IMR-90 (cell line): ENCODE data around the gene SENP6. TPM values are rescaled to one million over a fixed set of nuclear protein-coding genes. Genes with fewer than 3 reads are reported as not detected.

Experiments
- ATAC-seq: fragments of 200-7000 bp; cut with Tn5 transposase; 2 replicates; pipeline ENCODE4 v1.9.1; 2020; ENCODE audit warnings: low read depth, mild to moderate bottlenecking, moderate library complexity
- BruUV-seq: library from RNA; stranded (reverse); fragments of 400-500 nt; replicated peaks from 2 replicates; lab custom pipeline; 2021; lab: Mats Ljungman, UMichigan
- CTCF ChIA-PET: fragments of 300-600 bp; formaldehyde crosslinking; extraction: SDS; loops from one replicate; lab custom pipeline; 2021; ENCODE audit warnings: antibody characterized with exemption; lab: Yijun Ruan, JAX
- POLR2A ChIA-PET: fragments of 300-600 bp; sonication (Branson Sonifier 250); formaldehyde crosslinking; loops from one replicate; lab custom pipeline; 2022; ENCODE audit warnings: antibody characterized with exemption; ENCODE audit not compliant: unreplicated experiment; lab: Charles Lee
- DNase-seq: peaks from one replicate; pipeline ENCODE4 v3.0.0; 2013
- H2AFZ ChIP-seq: replicated peaks from 2 replicates; pipeline ENCODE3; 2013; ENCODE audit warnings: low read length, mild to moderate bottlenecking; ENCODE audit not compliant: poor library complexity
- H2AK5ac ChIP-seq: 2 replicates; pipeline ENCODE4 v1.6.1; 2013; ENCODE audit warnings: low read depth, low read length, inconsistent platforms
- H2AK9ac ChIP-seq: replicated peaks from 2 replicates; pipeline ENCODE3; 2013; ENCODE audit warnings: mild to moderate bottlenecking, low read depth, low read length, moderate library complexity; ENCODE audit not compliant: poor library complexity
- H2BK120ac ChIP-seq: 2 replicates; pipeline ENCODE4 v1.6.1; 2013; ENCODE audit warnings: low read depth, low read length, inconsistent platforms
- H2BK15ac ChIP-seq: 3 replicates; pipeline ENCODE4 v1.6.1; 2013; ENCODE audit warnings: low read depth, low read length, inconsistent platforms
- H2BK20ac ChIP-seq: 2 replicates; pipeline ENCODE4 v1.6.1; 2013; ENCODE audit warnings: low read depth, mild to moderate bottlenecking, inconsistent platforms, low read length, moderate library complexity
- H2BK5ac ChIP-seq: 2 replicates; pipeline ENCODE4 v1.6.1; 2013; ENCODE audit warnings: mild to moderate bottlenecking, low read depth, low read length, inconsistent platforms; ENCODE audit not compliant: poor library complexity, severe bottlenecking
- H3K14ac ChIP-seq: replicated peaks from 2 replicates; pipeline ENCODE4 v1.6.1; 2013; ENCODE audit warnings: low read depth, low read length, inconsistent platforms
- H3K18ac ChIP-seq: 2 replicates; pipeline ENCODE4 v1.6.1; 2013; ENCODE audit warnings: low read depth, low read length, control low read depth
- H3K23ac ChIP-seq: 2 replicates; pipeline ENCODE4 v1.6.1; 2013; ENCODE audit warnings: low read depth, low read length, inconsistent platforms
- H3K27ac ChIP-seq: 2 replicates; pipeline ENCODE4 v1.5.1; 2013; ENCODE audit warnings: mild to moderate bottlenecking, control low read depth, low read length; ENCODE audit not compliant: insufficient read depth
- H3K27me3 ChIP-seq: 2 replicates; pipeline ENCODE4 v1.6.1; 2013; ENCODE audit warnings: low read length; ENCODE audit not compliant: control insufficient read depth, insufficient read depth
- H3K36me3 ChIP-seq: 2 replicates; pipeline ENCODE4 v1.6.1; 2013; ENCODE audit warnings: low read length, mixed read lengths; ENCODE audit not compliant: control insufficient read depth, insufficient read depth
- H3K4ac ChIP-seq: 2 replicates; pipeline ENCODE4 v1.6.1; 2013; ENCODE audit warnings: low read depth, low read length, inconsistent platforms
- H3K4me1 ChIP-seq: 2 replicates; pipeline ENCODE4 v1.6.1; 2013; ENCODE audit warnings: low read length, mixed read lengths; ENCODE audit not compliant: control insufficient read depth, insufficient read depth
- H3K4me2 ChIP-seq: 2 replicates; pipeline ENCODE4 v1.6.1; 2013; ENCODE audit warnings: low read depth, mild to moderate bottlenecking, control low read depth, low read length, moderate library complexity
- H3K4me3 ChIP-seq: 2 replicates; pipeline ENCODE4 v1.5.1; 2013; ENCODE audit warnings: low read depth, mild to moderate bottlenecking, control low read depth, low read length, moderate library complexity; ENCODE audit not compliant: insufficient read depth
- H3K56ac ChIP-seq: 2 replicates; pipeline ENCODE4 v1.6.1; 2013; ENCODE audit warnings: low read length, inconsistent platforms; ENCODE audit not compliant: insufficient read depth; ENCODE audit errors: extremely low read depth
- H3K79me1 ChIP-seq, 2 experiments: 2 replicates each; pipeline ENCODE4 v1.6.1; 2013; ENCODE audit warnings: low read length in 2 of 2, inconsistent platforms in 1 of 2, low read depth in 1 of 2
- H3K9ac ChIP-seq: 2 replicates; pipeline ENCODE4 v1.6.1; 2013; ENCODE audit warnings: low read depth, low read length, control low read depth
- H3K9me1 ChIP-seq: 2 replicates; pipeline ENCODE4 v1.6.1; 2013; ENCODE audit warnings: low read length, inconsistent platforms; ENCODE audit not compliant: insufficient read depth
- H3K9me3 ChIP-seq: 2 replicates; pipeline ENCODE4 v1.6.1; 2013; ENCODE audit warnings: low read length; ENCODE audit not compliant: control insufficient read depth, insufficient read depth
- H4K20me1 ChIP-seq: 2 replicates; pipeline ENCODE4 v1.6.1; 2013; ENCODE audit warnings: low read length, inconsistent platforms; ENCODE audit not compliant: insufficient read depth
- H4K5ac ChIP-seq: 2 replicates; pipeline ENCODE4 v1.6.1; 2013; ENCODE audit warnings: mild to moderate bottlenecking, low read depth, low read length, control low read depth
- H4K8ac ChIP-seq, 2 experiments: 2 replicates each; pipeline ENCODE4 v1.6.1; 2013; ENCODE audit warnings: low read depth in 2 of 2, low read length in 2 of 2, control low read depth in 1 of 2, inconsistent platforms in 1 of 2
- H4K91ac ChIP-seq: 2 replicates; pipeline ENCODE4 v1.6.1; 2013; ENCODE audit warnings: low read depth, low read length, inconsistent platforms; ENCODE audit not compliant: insufficient read depth
- BHLHE40 ChIP-seq: fragments of 150-350 bp; IDR thresholded peaks from 2 replicates; pipeline ENCODE4 v1.6.1; 2016; ENCODE audit warnings: mild to moderate bottlenecking, low read depth, low read length
- CEBPB ChIP-seq: IDR thresholded peaks from 2 replicates; pipeline ENCODE4 v1.6.1; 2012; ENCODE audit warnings: low read depth, low read length, improper control_type of control experiment
- CHD1 ChIP-seq: IDR thresholded peaks from 2 replicates; pipeline ENCODE4 v1.6.1; 2012; ENCODE audit warnings: low read depth, low read length, improper control_type of control experiment
- FOS ChIP-seq: fragments of 150-350 bp; IDR thresholded peaks from 2 replicates; pipeline ENCODE4 v1.6.1; 2016; ENCODE audit warnings: low read depth, low read length
- MAFK ChIP-seq: IDR thresholded peaks from 2 replicates; pipeline ENCODE4 v1.6.1; 2012; ENCODE audit warnings: low read depth, low read length, improper control_type of control experiment
- MAZ ChIP-seq: IDR thresholded peaks from 2 replicates; pipeline ENCODE4 v1.6.1; 2012; ENCODE audit warnings: low read depth, mild to moderate bottlenecking, low read length, improper control_type of control experiment, moderate library complexity, borderline replicate concordance
- MXI1 ChIP-seq: IDR thresholded peaks from 2 replicates; pipeline ENCODE4 v1.6.1; 2012; ENCODE audit warnings: low read depth, mild to moderate bottlenecking, low read length, moderate library complexity, borderline replicate concordance
- NFE2L2 ChIP-seq: fragments of 150-350 bp; IDR thresholded peaks from 2 replicates; pipeline ENCODE4 v1.6.1; 2016; ENCODE audit warnings: low read depth, mild to moderate bottlenecking, low read length
- POLR2A ChIP-seq: IDR thresholded peaks from 2 replicates; pipeline ENCODE4 v1.6.1; 2012; ENCODE audit warnings: mild to moderate bottlenecking, low read depth, low read length
- RAD21 ChIP-seq: IDR thresholded peaks from 2 replicates; pipeline ENCODE4 v1.6.1; 2012; ENCODE audit warnings: low read length, improper control_type of control experiment
- RCOR1 ChIP-seq: IDR thresholded peaks from 2 replicates; pipeline ENCODE4 v1.6.1; 2012; ENCODE audit warnings: mild to moderate bottlenecking, low read length, improper control_type of control experiment; ENCODE audit not compliant: insufficient replicate concordance
- RFX5 ChIP-seq: IDR thresholded peaks from 2 replicates; pipeline ENCODE4 v1.8.0; 2012; ENCODE audit warnings: low read depth, mild to moderate bottlenecking, low read length, moderate library complexity
- SMC3 ChIP-seq: fragments of 150-350 bp; IDR thresholded peaks from 2 replicates; pipeline ENCODE4 v1.6.1; 2016; ENCODE audit warnings: low read depth, mild to moderate bottlenecking, antibody characterized with exemption, low read length, moderate library complexity
- WGBS, 2 experiments: methylation state at CpG; one replicate each; pipeline versions ENCODE4 v1.1.5 to v1.1.7; 2013; ENCODE audit warnings: missing lambda C conversion rate in 2 of 2; ENCODE audit not compliant: insufficient read length in 1 of 2; ENCODE audit errors: extremely low coverage in 2 of 2; 5-methylcytosine and 5-hydroxymethylcytosine counted together
- dilution Hi-C: fragments of 300-500 bp; cut with HindIII; formaldehyde crosslinking; loops from one replicate; pipeline ENCODE4 v1.14.3; 2018; ENCODE audit warnings: low sequenced_read_pairs; ENCODE audit not compliant: unreplicated experiment
- in situ Hi-C: fragments of 300-500 bp; cut with MboI; formaldehyde crosslinking; loops from 3 replicates; pipeline ENCODE4 v1.14.3; 2019; ENCODE audit warnings: low sequenced_read_pairs, inconsistent platforms, mixed read lengths
- intact Hi-C: fragments of 100-400 bp; cut with micrococcal nuclease; formaldehyde crosslinking; loops from 2 replicates; pipeline ENCODE4 v1.10.0; 2022
- polyA plus RNA-seq, 3 experiments: library from polyadenylated mRNA; depleted of rRNA; stranded (reverse); fragments of >200 nt; gene quantifications; 2 replicates each; pipeline ENCODE4 v1.2.3, GENCODE V29; 2012; ENCODE audit warnings: low replicate concordance in 1 of 3
- total RNA-seq: library from RNA; depleted of rRNA; stranded (reverse); fragments of >200 nt; gene quantifications from 2 replicates; pipeline ENCODE4 v1.2.3, GENCODE V29; 2012
- TF ChIP-seq, protein P1 (sequence below): conservative IDR thresholded peaks from 2 replicates; pipeline ENCODE4 v1.5.1; 2012; ENCODE audit warnings: mild to moderate bottlenecking, low read depth, low read length, improper control_type of control experiment
- TF ChIP-seq, protein P2 (sequence below): fragments of 150-350 bp; IDR thresholded peaks from 2 replicates; pipeline ENCODE4 v1.6.1; 2016; ENCODE audit warnings: low read depth, mild to moderate bottlenecking, low read length, moderate library complexity, borderline replicate concordance
- TF ChIP-seq, protein P3 (sequence below): fragments of 150-350 bp; IDR thresholded peaks from 2 replicates; pipeline ENCODE4 v1.6.1; 2017; ENCODE audit warnings: mild to moderate bottlenecking, antibody characterized with exemption, low read length, low read depth

SENP6 gene
- total and polyA plus RNA-seq, 2 of the 4 experiments (the other 2 are of a cell fraction), result 23.1 to 25.8 TPM

DNA sequence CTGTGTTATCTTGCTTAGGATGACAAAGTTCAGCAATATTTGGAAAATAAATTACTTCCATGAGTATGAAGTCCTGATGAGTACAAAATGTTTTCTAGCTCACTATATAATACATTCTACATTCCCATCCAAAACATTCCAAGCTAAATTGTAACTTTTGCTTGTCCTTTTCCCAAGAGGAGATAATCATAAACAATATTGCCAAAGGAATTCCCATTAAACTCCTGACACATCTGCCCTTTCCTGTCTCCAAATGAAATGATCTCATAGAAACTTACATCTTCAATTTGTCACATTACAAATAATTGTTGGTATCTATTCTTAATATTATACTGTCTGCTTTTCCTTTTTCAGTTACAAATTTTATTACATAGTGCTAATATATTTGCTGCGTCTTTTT lies 20.4 kb upstream of the SENP6 start:
- no peak for DNase-seq
- dilution Hi-C loops, result no loop called here
- no peak overlapping the region for H3K14ac ChIP-seq

More for the DNA sequence above, 20.4 kb upstream of the SENP6 start:
- H3K9me1 ChIP-seq, result no peaks in the 10 kb centered on the region
- H2BK5ac ChIP-seq, result no peak overlapping the region
- no peak for ATAC-seq
- no TSS peak for BruUV-seq
- H3K18ac ChIP-seq, result no peak overlapping the region
- H3K79me1 ChIP-seq, result no peaks in the 10 kb centered on the region
- H2BK120ac ChIP-seq, result no peak overlapping the region
- no peak overlapping the region for H3K56ac ChIP-seq
- H3K4me2 ChIP-seq, result no peak overlapping the region
- no peak overlapping the region for H2AFZ ChIP-seq
- CTCF ChIA-PET, result no interaction called here
- H3K9ac ChIP-seq, result no peak overlapping the region
- H3K4me1 ChIP-seq, result no peaks in the 10 kb centered on the region
- H2BK20ac ChIP-seq, result no peak overlapping the region
- H2AK9ac ChIP-seq, result no peak overlapping the region
- no peak overlapping the region for H3K27ac ChIP-seq
- intact Hi-C loops (no loop called here), in situ Hi-C loops (no loop called here)
- H2BK15ac ChIP-seq, result no peak overlapping the region
- H4K5ac ChIP-seq, result no peak overlapping the region
- H3K4ac ChIP-seq, result no peak overlapping the region
- H2AK5ac ChIP-seq, result no peak overlapping the region
- no peaks in the 10 kb centered on the region for H4K20me1 ChIP-seq
- no peak overlapping the region for H4K91ac ChIP-seq
- TF ChIP-seq POLR2A (no peak), MXI1 (no peak), FOS (no peak), RAD21 (no peak), MAZ (no peak), NFE2L2 (no peak), RFX5 (no peak), CHD1 (no peak), MAFK (no peak), RCOR1 (no peak), SMC3 (no peak), CEBPB (no peak), BHLHE40 (no peak)
- TF ChIP-seq, protein P1, sequence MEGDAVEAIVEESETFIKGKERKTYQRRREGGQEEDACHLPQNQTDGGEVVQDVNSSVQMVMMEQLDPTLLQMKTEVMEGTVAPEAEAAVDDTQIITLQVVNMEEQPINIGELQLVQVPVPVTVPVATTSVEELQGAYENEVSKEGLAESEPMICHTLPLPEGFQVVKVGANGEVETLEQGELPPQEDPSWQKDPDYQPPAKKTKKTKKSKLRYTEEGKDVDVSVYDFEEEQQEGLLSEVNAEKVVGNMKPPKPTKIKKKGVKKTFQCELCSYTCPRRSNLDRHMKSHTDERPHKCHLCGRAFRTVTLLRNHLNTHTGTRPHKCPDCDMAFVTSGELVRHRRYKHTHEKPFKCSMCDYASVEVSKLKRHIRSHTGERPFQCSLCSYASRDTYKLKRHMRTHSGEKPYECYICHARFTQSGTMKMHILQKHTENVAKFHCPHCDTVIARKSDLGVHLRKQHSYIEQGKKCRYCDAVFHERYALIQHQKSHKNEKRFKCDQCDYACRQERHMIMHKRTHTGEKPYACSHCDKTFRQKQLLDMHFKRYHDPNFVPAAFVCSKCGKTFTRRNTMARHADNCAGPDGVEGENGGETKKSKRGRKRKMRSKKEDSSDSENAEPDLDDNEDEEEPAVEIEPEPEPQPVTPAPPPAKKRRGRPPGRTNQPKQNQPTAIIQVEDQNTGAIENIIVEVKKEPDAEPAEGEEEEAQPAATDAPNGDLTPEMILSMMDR, result no peak
- TF ChIP-seq, protein P2, sequence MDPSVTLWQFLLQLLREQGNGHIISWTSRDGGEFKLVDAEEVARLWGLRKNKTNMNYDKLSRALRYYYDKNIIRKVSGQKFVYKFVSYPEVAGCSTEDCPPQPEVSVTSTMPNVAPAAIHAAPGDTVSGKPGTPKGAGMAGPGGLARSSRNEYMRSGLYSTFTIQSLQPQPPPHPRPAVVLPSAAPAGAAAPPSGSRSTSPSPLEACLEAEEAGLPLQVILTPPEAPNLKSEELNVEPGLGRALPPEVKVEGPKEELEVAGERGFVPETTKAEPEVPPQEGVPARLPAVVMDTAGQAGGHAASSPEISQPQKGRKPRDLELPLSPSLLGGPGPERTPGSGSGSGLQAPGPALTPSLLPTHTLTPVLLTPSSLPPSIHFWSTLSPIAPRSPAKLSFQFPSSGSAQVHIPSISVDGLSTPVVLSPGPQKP, result no peak
- TF ChIP-seq, protein P3, sequence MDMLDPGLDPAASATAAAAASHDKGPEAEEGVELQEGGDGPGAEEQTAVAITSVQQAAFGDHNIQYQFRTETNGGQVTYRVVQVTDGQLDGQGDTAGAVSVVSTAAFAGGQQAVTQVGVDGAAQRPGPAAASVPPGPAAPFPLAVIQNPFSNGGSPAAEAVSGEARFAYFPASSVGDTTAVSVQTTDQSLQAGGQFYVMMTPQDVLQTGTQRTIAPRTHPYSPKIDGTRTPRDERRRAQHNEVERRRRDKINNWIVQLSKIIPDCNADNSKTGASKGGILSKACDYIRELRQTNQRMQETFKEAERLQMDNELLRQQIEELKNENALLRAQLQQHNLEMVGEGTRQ, result no peak
- POLR2A ChIA-PET, result no interaction called here
- H3K9me3 ChIP-seq, result peaks cover 3% of the 10 kb centered on the region; the same call in 1 of the 2 replicates
- H3K27me3 ChIP-seq, result no peaks in the 10 kb centered on the region
- no peak overlapping the region for H3K23ac ChIP-seq
- H3K4me3 ChIP-seq, result no peak overlapping the region
- no CpG with 5 or more reads among the region's 1 CpG for WGBS, 2 experiments
- no peaks in the 10 kb centered on the region for H3K36me3 ChIP-seq
- H4K8ac ChIP-seq, result no peak overlapping the region
